Esophagus (tissue), 2 donors: ENCODE measurements around the gene DACT3. TPM values are rescaled to one million over a fixed set of nuclear protein-coding genes. Genes with fewer than 3 reads are reported as not detected.

Experiments used
- H3K27ac ChIP-seq, 2 donors: one replicate each; pipeline ENCODE4 v1.5.1; 2013; ENCODE audit warnings: low read depth in 2 of 2, mild to moderate bottlenecking in 2 of 2, inconsistent platforms in 1 of 2, low read length in 1 of 2, moderate library complexity in 1 of 2
- H3K27me3 ChIP-seq, 2 donors: one replicate each; pipeline ENCODE4 v1.6.1; 2013; ENCODE audit warnings: low read length in 2 of 2, control low read depth in 1 of 2, mild to moderate bottlenecking in 1 of 2; ENCODE audit not compliant: insufficient read depth in 2 of 2, control insufficient read depth in 1 of 2
- H3K36me3 ChIP-seq, 2 donors: one replicate each; pipeline ENCODE4 v1.6.1; 2013; ENCODE audit warnings: low read length in 1 of 2; ENCODE audit not compliant: control insufficient read depth in 2 of 2, insufficient read depth in 2 of 2
- H3K4me1 ChIP-seq, 2 donors: one replicate each; pipeline ENCODE4 v1.6.1; 2013; ENCODE audit warnings: low read length in 1 of 2; ENCODE audit not compliant: control insufficient read depth in 2 of 2, insufficient read depth in 2 of 2
- H3K4me3 ChIP-seq, 2 donors: one replicate each; pipeline ENCODE4 v1.5.1; 2013; ENCODE audit warnings: low read length in 2 of 2, mild to moderate bottlenecking in 2 of 2, low read depth in 1 of 2, moderate library complexity in 1 of 2
- H3K9me3 ChIP-seq, 2 donors: one replicate each; pipeline ENCODE4 v1.6.1; 2013; ENCODE audit warnings: mild to moderate bottlenecking in 2 of 2, low read depth in 1 of 2, low read length in 1 of 2, moderate library complexity in 1 of 2; ENCODE audit not compliant: control insufficient read depth in 2 of 2, insufficient read depth in 1 of 2
- WGBS, 2 donors: extraction: QIAGEN DNeasy Blood & Tissue Kit; methylation state at CpG; one replicate each; pipeline ENCODE4 v1.1.7; 2013; 5-methylcytosine and 5-hydroxymethylcytosine counted together
- polyA plus RNA-seq, 2 donors: library from polyadenylated mRNA; stranded (reverse); fragments of 200-250 nt; gene quantifications; one replicate each; pipeline ENCODE4 v1.2.3, GENCODE V29; 2013
- donor health status: healthy with polysubstance abuse.
- donor health status: Bipolar disorder and iron deficiency.

The DACT3 gene
- polyA plus RNA-seq, 2 donors: 1.1 to 3.2 TPM

DNA sequence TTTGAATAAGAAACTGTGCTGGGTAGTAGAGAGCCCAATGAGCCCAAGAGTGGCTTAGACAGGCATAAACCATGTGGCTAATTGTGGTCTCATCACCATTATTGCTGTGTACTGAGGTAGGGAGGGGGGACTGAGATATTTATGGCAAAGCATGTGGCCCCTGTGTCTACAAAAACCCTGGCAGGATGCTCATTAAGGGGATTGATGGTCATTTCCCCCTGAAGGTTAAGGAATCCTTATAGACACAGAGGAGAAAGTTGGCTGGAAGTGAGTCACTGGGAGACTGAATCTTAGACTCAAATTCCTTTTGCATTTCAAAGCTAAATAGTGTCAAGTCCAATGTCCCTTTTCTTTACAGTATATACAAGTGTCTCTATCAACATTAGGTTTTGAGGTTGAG, 9.8 kb upstream of the DACT3 start:
- Histone ChIP-seq H3K9me3 (no peaks in the 10 kb centered on the region), H3K4me3 (no peak overlapping the region), H3K4me1 (no peaks in the 10 kb centered on the region), H3K36me3 (peaks cover 7 to 20% of the 10 kb centered on the region in 2 donors), H3K27ac (no peak overlapping the region), H3K27me3 (no peaks in the 10 kb centered on the region)

DNA sequence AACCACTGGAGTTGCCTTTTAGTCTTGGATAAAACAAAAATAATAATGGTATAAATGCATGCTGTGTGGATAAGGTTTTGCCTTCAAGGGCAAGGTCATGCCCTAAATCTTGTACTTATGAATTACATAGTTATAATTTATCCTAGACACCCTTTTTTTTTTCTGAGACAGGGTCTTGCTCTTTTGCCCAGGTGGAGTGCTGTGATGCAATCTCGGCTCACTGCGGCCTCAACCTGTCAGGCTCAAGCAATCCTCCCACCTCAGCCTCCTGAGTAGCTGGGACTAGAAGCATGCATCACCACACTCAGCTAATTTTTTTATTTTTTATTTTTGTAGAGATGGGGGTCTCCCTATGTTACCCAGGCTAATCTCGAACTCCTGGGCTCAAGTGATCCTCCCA, 7.7 kb upstream of the DACT3 start:
- Histone ChIP-seq H3K9me3 (no peaks in the 10 kb centered on the region), H3K4me3 (no peak overlapping the region), H3K36me3 (peaks cover 2 to 5% of the 10 kb centered on the region in 2 donors), H3K27ac (no peak overlapping the region), H3K27me3 (no peaks in the 10 kb centered on the region), H3K4me1 (no peaks in the 10 kb centered on the region)
- WGBS, 2 donors: 91 to 94% methylated on average over 3 of the region's 3 CpGs

DNA sequence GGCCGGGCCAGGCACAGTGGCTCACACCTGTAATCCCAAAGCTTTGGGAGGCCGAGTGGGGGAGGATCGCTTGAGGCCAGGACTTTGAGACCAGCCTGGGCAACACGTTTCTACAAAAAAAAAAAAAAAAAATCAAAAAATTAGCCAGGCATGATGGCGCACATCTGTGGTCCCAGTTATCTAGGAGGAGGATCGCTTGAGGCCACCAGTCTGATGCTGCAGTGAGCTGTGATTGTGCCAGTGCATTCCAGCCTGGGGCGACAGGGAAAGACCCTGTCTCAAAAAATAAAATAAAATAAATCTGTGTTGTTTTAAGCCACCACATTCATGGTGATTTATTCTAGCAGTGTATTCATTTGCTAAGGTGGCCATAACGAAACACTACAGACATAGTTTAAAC, 4.1 kb upstream of the DACT3 start:
- Histone ChIP-seq H3K4me3 (no peak overlapping the region), H3K36me3 (no peaks in the 10 kb centered on the region), H3K27me3 (no peaks in the 10 kb centered on the region), H3K9me3 (no peaks in the 10 kb centered on the region), H3K27ac (no peak overlapping the region), H3K4me1 (no peaks in the 10 kb centered on the region)
- 79 to 83% methylated on average over 8 of the region's 8 CpGs for WGBS, 2 donors

DNA sequence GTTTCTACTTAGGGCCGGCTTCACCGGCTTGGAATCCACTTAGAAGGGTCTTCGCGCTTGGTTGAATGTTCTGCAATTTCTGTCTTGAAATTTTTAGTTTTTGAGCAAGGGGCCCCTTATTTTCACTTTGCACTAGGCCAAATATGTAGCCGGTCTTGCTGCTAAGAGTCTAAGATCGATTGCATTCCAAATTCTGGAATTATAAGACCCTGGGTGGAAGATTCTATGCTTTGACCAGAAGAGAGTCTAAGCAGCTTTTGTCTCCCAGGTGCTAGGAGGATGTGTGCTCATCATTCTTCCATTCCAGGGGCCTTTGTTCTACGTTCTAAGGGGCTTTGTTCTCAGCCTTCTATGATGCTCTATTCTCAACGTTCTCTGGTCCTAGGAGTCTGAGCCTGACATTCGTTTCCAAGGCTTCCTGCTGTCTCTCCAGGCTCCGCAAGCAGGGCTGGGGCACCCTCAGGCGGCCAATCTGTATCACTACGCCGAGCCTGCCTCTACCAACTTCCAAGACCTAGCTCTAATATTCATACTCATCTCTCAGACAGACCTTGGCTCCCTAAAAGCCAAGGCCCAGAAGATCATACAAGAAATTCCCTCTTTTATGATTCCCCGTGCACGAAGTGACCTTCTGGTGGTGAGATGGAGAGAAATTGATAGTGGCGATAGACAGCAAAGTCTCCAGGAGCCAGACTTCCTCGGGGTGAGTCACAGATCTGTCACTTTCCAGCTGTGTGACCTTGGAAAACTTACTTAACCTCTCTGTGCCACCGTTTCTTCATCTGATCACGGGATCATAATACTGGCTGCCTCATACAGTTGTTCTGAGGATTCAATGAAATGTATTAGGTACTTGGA, 982 bp upstream of the DACT3 start:
- 6 to 7% methylated on average over 19 of the region's 19 CpGs for WGBS, 2 donors
- H3K4me1 ChIP-seq: peaks cover 0 to 7% of the 10 kb centered on the region in 2 donors
- H3K36me3 ChIP-seq: no peaks in the 10 kb centered on the region
- peaks cover 0 to 6% of the 10 kb centered on the region in 2 donors for H3K27me3 ChIP-seq
- peak overlapping the region; percentile 12 to 13 for H3K4me3 ChIP-seq
- no peaks in the 10 kb centered on the region for H3K9me3 ChIP-seq
- peak overlapping the region; percentile 47 to 82 for H3K27ac ChIP-seq

DNA sequence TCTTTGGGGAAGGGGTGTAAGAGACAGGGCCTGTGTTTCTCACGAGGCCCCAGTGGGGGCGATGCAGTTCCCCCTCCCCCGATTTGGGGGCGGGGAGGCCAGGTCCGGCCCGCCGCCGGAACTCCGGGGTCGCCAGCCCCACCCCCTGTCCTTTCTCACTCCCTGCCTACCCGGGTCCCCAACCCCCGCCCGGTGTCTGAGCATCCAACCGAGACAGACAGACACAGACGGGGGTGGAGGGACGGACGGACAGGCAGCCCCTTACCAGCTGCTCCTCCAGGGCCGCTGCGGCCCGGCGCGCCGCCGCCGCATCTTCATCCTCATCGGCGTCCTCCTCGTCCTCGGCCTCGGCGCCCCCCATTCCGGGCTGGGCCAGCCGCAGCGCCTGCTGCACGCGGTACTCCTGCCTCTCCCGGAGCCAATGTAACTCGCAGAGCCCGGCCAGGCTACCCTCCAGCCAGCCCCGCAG, 397 bp downstream of the DACT3 start:
- Histone ChIP-seq H3K36me3 (no peaks in the 10 kb centered on the region), H3K27ac (peak overlapping the region; percentile 44 to 82), H3K9me3 (no peaks in the 10 kb centered on the region), H3K4me3 (peak overlapping the region; percentile 43 to 50), H3K27me3 (peaks cover 0 to 6% of the 10 kb centered on the region in 2 donors), H3K4me1 (peaks cover 0 to 7% of the 10 kb centered on the region in 2 donors)
- 1% methylated on average over 38 to 40 of the region's 40 CpGs for WGBS, 2 donors

DNA sequence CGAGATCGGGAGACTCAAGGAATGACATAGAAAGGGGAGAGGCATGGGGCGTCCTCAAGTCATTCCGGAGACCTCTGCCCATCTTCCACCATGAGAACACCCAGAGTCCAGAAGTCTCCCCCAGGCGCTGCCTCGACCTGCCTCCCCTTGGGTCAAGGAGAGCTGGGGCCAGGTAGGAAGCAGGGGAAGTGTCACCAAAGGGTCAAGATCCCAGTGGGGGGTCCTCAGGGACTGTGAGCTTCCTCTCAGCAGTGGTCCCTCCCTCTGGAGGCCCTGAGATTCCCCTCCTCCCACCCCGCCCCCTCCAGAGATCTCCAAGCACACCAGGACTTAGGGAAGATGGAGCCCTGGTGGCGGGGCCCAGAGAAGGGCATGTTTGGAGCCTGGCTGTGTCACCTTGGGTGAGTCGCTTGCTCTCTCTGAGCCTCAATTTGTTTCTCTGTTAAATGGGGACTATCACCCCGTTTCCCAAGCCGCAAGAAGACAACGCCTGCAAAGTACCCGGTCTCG, 919 bp downstream of the DACT3 start:
- peaks cover 0 to 7% of the 10 kb centered on the region in 2 donors for H3K4me1 ChIP-seq
- no peaks in the 10 kb centered on the region for H3K9me3 ChIP-seq
- peak overlapping the region; percentile 11 to 50 for H3K4me3 ChIP-seq
- peak overlapping the region; percentile 44 to 82 for H3K27ac ChIP-seq
- no peaks in the 10 kb centered on the region for H3K36me3 ChIP-seq
- peaks cover 0 to 6% of the 10 kb centered on the region in 2 donors for H3K27me3 ChIP-seq
- 5% methylated on average over 14 of the region's 14 CpGs for WGBS, 2 donors

DNA sequence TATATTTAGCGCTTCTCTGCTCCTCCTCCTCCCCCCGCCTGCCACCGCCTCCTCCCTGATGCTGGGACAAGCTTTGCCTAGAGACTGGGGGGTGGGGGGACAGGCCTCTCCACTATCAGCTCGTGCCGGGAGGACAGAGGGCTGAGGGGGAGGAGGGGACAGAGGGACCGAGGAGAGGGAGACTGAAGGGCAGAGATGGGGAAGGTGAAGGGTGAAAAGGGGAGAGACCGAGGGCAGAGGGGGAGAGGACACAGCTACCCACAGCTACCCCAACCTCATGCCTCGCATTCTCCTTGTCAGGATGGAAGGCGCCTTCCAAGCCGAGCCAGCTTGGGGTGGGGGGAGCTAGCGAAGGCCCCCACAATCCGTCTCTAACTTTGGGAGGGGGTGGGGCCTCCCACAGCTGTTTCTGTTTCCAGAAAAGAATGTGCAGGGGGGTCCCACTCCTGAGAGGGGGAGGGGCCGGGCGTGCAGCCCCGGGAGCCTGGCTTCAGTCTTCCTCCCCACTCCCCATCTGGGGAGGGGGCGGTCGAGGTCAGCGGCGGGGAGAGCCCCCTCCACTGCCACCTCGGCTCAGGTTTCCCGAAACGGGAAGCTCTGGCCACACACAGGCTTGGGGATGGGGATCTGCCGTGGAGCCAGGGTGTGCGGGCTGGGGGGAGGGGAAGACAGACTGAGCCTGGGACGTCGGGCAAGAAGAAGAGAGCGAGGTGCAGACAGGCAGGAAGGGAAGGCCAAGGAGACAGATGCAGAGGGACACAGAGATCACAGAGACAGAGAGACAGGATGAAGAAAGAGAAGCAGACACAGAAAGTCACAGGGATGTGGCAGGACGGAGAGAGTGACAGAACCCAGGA, 1.6 kb downstream of the DACT3 start:
- Histone ChIP-seq H3K4me1 (peaks cover 0 to 7% of the 10 kb centered on the region in 2 donors), H3K36me3 (no peaks in the 10 kb centered on the region), H3K4me3 (peak overlapping the region; percentile 11 to 50), H3K27ac (peak overlapping the region; percentile 44 to 82), H3K27me3 (peaks cover 0 to 6% of the 10 kb centered on the region in 2 donors), H3K9me3 (no peaks in the 10 kb centered on the region)
- 4% methylated on average over 28 of the region's 28 CpGs for WGBS, 2 donors

DNA sequence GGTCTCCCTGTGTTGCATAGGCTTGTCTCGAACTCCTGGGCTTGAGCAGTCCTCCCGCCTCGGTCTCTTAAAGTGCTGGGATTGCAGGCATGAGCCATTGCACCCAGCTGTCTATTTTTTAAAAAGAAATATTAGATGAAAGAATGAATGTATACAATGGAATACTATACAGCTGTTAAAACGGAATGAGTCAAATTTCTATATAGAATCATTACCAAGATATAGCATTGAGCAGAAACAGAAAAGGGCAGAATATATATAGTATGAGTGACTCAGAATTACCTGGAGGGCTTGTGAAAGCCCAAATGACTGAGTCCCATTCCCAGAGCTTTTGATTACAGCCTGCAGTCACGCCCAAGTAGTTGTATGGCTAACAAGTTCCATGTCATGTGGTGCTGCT, 4.4 kb downstream of the DACT3 start:
- Histone ChIP-seq H3K36me3 (no peaks in the 10 kb centered on the region), H3K9me3 (no peaks in the 10 kb centered on the region), H3K27me3 (peaks cover 0 to 6% of the 10 kb centered on the region in 2 donors), H3K4me1 (peaks cover 0 to 7% of the 10 kb centered on the region in 2 donors), H3K4me3 (no peak overlapping the region), H3K27ac (no peak overlapping the region)
- WGBS, 2 donors: 89% methylated on average over 5 of the region's 5 CpGs

DNA sequence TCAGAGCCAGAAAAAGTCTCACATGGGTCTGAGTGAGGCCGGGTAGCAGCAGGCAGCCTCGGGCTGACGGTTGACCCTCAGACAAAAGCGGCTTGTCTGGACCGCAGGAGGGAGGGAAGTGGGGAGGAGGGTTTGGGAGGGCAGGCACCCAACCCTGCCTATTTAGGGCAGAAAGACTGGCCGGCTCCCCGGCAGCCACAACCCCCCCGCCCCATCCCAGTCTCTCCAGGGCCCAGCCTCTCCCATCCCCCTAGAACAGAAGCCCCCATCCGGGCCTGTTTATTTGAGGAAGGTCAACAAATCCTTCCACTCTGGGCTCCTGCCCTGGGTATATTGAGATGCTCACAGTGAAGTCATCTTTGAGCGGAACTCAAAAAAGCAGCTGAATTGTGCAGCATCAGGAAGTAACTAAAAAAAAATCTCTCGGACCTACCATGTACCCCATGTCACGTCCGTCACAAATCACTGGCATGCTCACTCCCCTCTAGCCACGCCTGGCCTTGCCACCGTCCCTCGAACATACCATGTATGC, 6.3 kb downstream of the DACT3 start:
- H3K9me3 ChIP-seq: no peaks in the 10 kb centered on the region
- 46 to 48% methylated on average over 16 of the region's 16 CpGs for WGBS, 2 donors
- H3K27me3 ChIP-seq: peaks cover 0 to 7% of the 10 kb centered on the region in 2 donors

More for the DNA sequence above, 6.3 kb downstream of the DACT3 start:
- Histone ChIP-seq H3K27ac (peak overlapping the region; percentile 48 to 58), H3K4me1 (peaks cover 0 to 3% of the 10 kb centered on the region in 2 donors), H3K36me3 (no peaks in the 10 kb centered on the region), H3K4me3 (no peak overlapping the region)
